Ectodermal cell (in vitro differentiated cells): ENCODE results near the gene ATXN10.

Experiments used
- H3K27ac ChIP-seq: 2 replicates; pipeline ENCODE4 v1.7.0; 2013; ENCODE audit warnings: mild to moderate bottlenecking, low read depth, low read length; ENCODE audit not compliant: insufficient read depth, poor library complexity, severe bottlenecking
- H3K27me3 ChIP-seq: 2 replicates; pipeline ENCODE4 v1.7.0; 2013; ENCODE audit warnings: mild to moderate bottlenecking, low read length; ENCODE audit not compliant: insufficient read depth, control insufficient read depth, poor library complexity, severe bottlenecking
- H3K36me3 ChIP-seq: one replicate; pipeline ENCODE4 v1.7.0; 2013; ENCODE audit warnings: low read length; ENCODE audit not compliant: control insufficient read depth, insufficient read depth
- H3K4me1 ChIP-seq: one replicate; pipeline ENCODE4 v1.7.0; 2013; ENCODE audit warnings: low read length; ENCODE audit not compliant: control insufficient read depth, insufficient read depth
- H3K4me3 ChIP-seq: 2 replicates; pipeline ENCODE4 v1.7.0; 2013; ENCODE audit warnings: low read depth, low read length, control low read depth; ENCODE audit not compliant: insufficient read depth
- H3K9me3 ChIP-seq: 2 replicates; pipeline ENCODE4 v1.7.0; 2013; ENCODE audit warnings: mild to moderate bottlenecking, low read length, moderate library complexity; ENCODE audit not compliant: control insufficient read depth
- WGBS, 2 experiments: methylation state at CpG; one replicate each; pipeline ENCODE4 v1.1.7; 2013; ENCODE audit warnings: missing lambda C conversion rate in 2 of 2; 5-methylcytosine and 5-hydroxymethylcytosine counted together

ATXN10 gene

DNA sequence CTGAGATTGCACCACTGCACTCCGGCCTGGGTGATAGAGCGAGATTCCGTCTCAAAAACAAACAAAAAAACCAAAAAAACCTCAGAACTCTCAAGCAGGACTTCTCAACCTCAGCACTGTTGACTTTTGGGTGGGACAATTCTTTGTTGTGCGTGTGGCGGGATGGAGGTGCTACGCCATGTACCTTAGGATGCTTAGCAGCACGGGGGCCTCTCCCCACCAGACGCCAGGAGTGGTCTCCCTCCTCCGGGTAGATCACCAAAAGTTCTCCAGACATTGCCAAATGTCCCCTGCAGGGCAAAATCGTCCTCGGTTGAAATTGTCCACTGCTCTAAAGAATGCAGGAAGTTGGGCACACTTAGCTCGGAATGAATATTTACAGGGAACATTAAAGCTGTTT is 26.9 kb upstream of the ATXN10 start:
- no peaks in the 10 kb centered on the region for H3K4me1 ChIP-seq
- WGBS, 2 experiments, result 92 to 94% methylated on average over 12 of the region's 12 CpGs

DNA sequence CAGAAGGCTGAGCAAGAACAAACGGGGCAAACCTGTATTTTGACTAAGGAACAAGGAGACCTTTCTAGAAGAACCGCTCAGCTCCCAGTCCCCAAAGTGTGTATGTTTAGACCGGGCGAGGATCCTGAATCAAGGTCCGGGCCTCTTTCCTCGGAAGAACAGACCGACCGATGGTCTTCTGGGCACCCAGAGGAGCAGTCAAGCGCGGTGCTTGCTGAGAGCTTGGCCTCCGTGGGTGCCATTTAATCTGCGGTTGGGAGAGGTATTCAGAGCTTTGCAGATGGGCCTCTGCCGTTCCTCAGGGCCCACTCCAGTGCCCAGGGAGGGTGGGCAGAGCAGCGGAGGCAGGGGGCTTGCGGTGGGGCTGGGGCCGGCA is 26.5 kb upstream of the ATXN10 start:
- H3K27ac ChIP-seq, result no peak overlapping the region
- H3K27me3 ChIP-seq, result peaks cover 24% of the 10 kb centered on the region
- H3K36me3 ChIP-seq, result no peaks in the 10 kb centered on the region
- WGBS, 2 experiments, result 68 to 69% methylated on average over 16 of the region's 16 CpGs
- no peak overlapping the region for H3K4me3 ChIP-seq
- H3K9me3 ChIP-seq, result no peaks in the 10 kb centered on the region
- H3K4me1 ChIP-seq, result no peaks in the 10 kb centered on the region

More for the DNA sequence above, 26.9 kb upstream of the ATXN10 start:
- no peak overlapping the region for H3K27ac ChIP-seq
- no peaks in the 10 kb centered on the region for H3K36me3 ChIP-seq
- peaks cover 24% of the 10 kb centered on the region for H3K27me3 ChIP-seq
- H3K4me3 ChIP-seq, result no peak overlapping the region
- H3K9me3 ChIP-seq, result no peaks in the 10 kb centered on the region

DNA sequence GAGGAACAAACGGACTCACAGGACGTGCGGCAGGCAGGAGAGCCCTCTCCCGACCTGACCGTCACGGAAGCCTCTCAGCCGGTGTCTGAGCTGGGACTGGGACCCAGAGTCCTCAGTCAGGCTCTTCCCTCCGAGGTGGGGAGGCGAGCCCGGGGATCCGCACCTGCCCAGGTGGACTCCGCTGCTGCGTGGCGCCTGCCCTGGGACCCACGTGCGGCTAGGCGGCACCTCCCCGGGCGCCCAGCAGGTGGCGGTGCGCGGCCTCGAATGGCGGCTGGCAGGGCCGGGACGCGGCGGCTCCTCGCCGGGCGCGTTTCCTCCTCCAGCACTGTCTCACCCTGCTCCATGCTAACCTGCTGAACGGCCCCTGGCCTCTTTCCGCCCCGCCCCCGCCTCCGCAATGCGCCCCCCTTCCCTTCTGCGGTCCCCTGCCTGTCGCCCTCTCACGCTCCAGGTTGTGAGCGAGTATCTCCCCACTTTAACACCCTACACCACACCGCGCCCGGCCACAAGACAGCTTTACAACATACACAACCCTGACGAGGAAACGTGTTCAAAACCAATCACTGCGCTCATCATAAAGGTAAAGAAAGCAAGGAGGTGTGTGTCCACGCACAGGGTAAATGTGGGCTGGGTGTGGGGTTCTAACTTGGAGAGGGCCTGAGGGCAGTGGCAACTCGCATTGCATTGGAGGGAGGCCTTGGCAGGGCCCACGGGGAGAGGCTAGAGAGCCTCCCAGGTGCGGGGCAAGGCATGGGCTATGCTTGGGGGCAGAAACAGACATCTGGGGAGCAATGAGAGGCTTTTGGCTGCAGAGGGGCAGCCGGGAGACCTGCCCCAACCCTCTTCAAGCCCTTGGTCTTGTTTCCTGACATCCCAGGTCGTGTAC is 25.9 kb upstream of the ATXN10 start:
- Histone ChIP-seq H3K9me3 (no peaks in the 10 kb centered on the region), H3K27me3 (peaks cover 24% of the 10 kb centered on the region), H3K4me1 (no peaks in the 10 kb centered on the region), H3K36me3 (no peaks in the 10 kb centered on the region), H3K4me3 (no peak overlapping the region), H3K27ac (no peak overlapping the region)
- 22 to 23% methylated on average over 54 of the region's 54 CpGs for WGBS, 2 experiments

- no peaks in the 10 kb centered on the region for H3K4me1 ChIP-seq
- H3K27ac ChIP-seq, result no peak overlapping the region
- 95% methylated on average over 18 of the region's 18 CpGs for WGBS, 2 experiments
- peaks cover 24% of the 10 kb centered on the region for H3K27me3 ChIP-seq
- no peaks in the 10 kb centered on the region for H3K36me3 ChIP-seq
- no peak overlapping the region for H3K4me3 ChIP-seq
- no peaks in the 10 kb centered on the region for H3K9me3 ChIP-seq
Measured at GRCh38 chr22:45647532-45648225, 24.0 kb upstream of the ATXN10 start.

GRCh38 chr22:45648301-45649117 is 23.1 kb upstream of the ATXN10 start:
- H3K4me1 ChIP-seq, result no peaks in the 10 kb centered on the region
- peaks cover 24% of the 10 kb centered on the region for H3K27me3 ChIP-seq
- 90 to 91% methylated on average over 24 of the region's 24 CpGs for WGBS, 2 experiments
- H3K36me3 ChIP-seq, result no peaks in the 10 kb centered on the region
- no peak overlapping the region for H3K4me3 ChIP-seq
- H3K9me3 ChIP-seq, result no peaks in the 10 kb centered on the region
- no peak overlapping the region for H3K27ac ChIP-seq

- 93 to 94% methylated on average over 6 of the region's 6 CpGs for WGBS, 2 experiments
- Histone ChIP-seq H3K4me3 (no peak overlapping the region), H3K36me3 (no peaks in the 10 kb centered on the region), H3K9me3 (no peaks in the 10 kb centered on the region), H3K4me1 (no peaks in the 10 kb centered on the region), H3K27me3 (peaks cover 19% of the 10 kb centered on the region), H3K27ac (no peak overlapping the region)
Measured at GRCh38 chr22:45649809-45650208, 21.8 kb upstream of the ATXN10 start.

- H3K4me3 ChIP-seq, result no peak overlapping the region
- peaks cover 9% of the 10 kb centered on the region for H3K27me3 ChIP-seq
- H3K4me1 ChIP-seq, result no peaks in the 10 kb centered on the region
- no peaks in the 10 kb centered on the region for H3K36me3 ChIP-seq
- 92 to 94% methylated on average over 12 of the region's 12 CpGs for WGBS, 2 experiments
- H3K9me3 ChIP-seq, result no peaks in the 10 kb centered on the region
- no peak overlapping the region for H3K27ac ChIP-seq
Measured at GRCh38 chr22:45650721-45651120, 20.9 kb upstream of the ATXN10 start.

- Histone ChIP-seq H3K4me3 (no peak overlapping the region), H3K4me1 (no peaks in the 10 kb centered on the region), H3K36me3 (no peaks in the 10 kb centered on the region), H3K27ac (no peak overlapping the region), H3K27me3 (no peaks in the 10 kb centered on the region), H3K9me3 (no peaks in the 10 kb centered on the region)
- WGBS, 2 experiments, result 93 to 94% methylated on average over 11 of the region's 11 CpGs
Measured at GRCh38 chr22:45651931-45652528, 19.6 kb upstream of the ATXN10 start.

DNA sequence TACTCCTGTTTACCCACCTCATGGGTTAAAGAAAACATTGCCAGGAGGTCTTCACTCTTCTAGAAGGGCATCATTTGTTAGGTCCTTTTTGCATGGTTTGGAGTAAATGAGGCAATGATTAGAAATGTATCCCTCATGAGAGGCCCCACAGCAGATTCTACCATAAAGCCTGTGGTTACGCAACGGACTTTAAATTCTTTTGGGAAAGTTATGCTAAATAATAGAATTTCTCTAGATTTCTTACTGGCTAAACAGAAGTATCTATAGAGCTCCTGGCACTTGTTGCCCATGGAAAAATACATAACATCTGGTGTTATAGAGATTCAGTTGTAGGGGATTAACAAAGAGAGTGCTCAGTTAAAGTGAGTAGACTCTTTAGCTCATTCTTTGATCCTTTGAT is 15.1 kb upstream of the ATXN10 start:
- WGBS, 2 experiments, result 100% methylated on average over 1 to 2 of the region's 2 CpGs
- Histone ChIP-seq H3K36me3 (no peaks in the 10 kb centered on the region), H3K27me3 (no peaks in the 10 kb centered on the region), H3K9me3 (no peaks in the 10 kb centered on the region), H3K4me1 (no peaks in the 10 kb centered on the region), H3K4me3 (no peak overlapping the region), H3K27ac (no peak overlapping the region)
